ENCODE results near the gene PARN.

PARN gene

DNA sequence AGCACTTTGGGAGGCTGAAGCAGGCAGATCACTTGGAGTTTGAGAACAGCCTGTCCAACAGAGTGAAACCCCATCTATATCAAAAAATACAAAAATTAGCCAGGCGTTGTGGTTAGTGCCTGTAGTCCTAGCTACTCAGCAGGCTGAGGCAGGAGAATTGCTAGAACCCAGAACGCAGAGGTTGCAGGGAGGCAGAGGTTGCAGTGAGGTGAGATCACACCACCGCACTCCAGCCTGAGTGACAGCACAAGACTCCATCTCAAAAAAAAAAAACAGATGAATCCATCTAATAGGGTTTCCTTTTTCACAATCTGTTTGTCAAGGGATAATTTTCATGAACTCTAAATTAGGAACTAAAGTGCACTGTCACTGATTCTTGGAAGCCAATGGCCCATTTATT is 99.0 kb downstream of the PARN start:
- peaks cover 43% of the 10 kb centered on the region for H3K79me2 ChIP-seq (ENCODE audit: control insufficient read depth, low read length)
- TF ChIP-seq, protein P1, sequence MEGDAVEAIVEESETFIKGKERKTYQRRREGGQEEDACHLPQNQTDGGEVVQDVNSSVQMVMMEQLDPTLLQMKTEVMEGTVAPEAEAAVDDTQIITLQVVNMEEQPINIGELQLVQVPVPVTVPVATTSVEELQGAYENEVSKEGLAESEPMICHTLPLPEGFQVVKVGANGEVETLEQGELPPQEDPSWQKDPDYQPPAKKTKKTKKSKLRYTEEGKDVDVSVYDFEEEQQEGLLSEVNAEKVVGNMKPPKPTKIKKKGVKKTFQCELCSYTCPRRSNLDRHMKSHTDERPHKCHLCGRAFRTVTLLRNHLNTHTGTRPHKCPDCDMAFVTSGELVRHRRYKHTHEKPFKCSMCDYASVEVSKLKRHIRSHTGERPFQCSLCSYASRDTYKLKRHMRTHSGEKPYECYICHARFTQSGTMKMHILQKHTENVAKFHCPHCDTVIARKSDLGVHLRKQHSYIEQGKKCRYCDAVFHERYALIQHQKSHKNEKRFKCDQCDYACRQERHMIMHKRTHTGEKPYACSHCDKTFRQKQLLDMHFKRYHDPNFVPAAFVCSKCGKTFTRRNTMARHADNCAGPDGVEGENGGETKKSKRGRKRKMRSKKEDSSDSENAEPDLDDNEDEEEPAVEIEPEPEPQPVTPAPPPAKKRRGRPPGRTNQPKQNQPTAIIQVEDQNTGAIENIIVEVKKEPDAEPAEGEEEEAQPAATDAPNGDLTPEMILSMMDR (IDR thresholded peaks at IDR 0.05; ENCODE audit: low read depth, low read length, poor library complexity, severe bottlenecking), result no peak
- no peak for TF ChIP-seq EZH2phosphoT487 (IDR thresholded peaks at IDR 0.05; ENCODE audit: borderline replicate concordance, low read length)
- no peak overlapping the region for H3K4me2 ChIP-seq (ENCODE audit: low read length)
- H3K27me3 ChIP-seq (ENCODE audit: control insufficient read depth, low read length), result no peaks in the 10 kb centered on the region
- no peaks in the 10 kb centered on the region for H3K9me2 ChIP-seq (replicated peaks; ENCODE audit: control insufficient read depth, low read length)
- H3K4me3 ChIP-seq (ENCODE audit: low read length), result no peak overlapping the region
- H3K4me1 ChIP-seq (ENCODE audit: control insufficient read depth, low read length), result no peaks in the 10 kb centered on the region
- H3K9me3 ChIP-seq (ENCODE audit: control insufficient read depth, insufficient read depth, low read length), result no peaks in the 10 kb centered on the region
- peaks cover 62% of the 10 kb centered on the region for H3K36me3 ChIP-seq (ENCODE audit: control insufficient read depth, low read length)
- H3F3A ChIP-seq (ENCODE audit: control insufficient read depth, insufficient read depth), result 0 out of 2 replicates have a peak, but pooled peaks cover 8% of the 10 kb centered on the region
- H3K27ac ChIP-seq (ENCODE audit: low read depth, low read length), result no peak overlapping the region
- no peaks in the 10 kb centered on the region; the same call in 1 of the 2 replicates for H4K20me1 ChIP-seq (ENCODE audit: control insufficient read depth, insufficient read depth, low read depth, low read length)

DNA sequence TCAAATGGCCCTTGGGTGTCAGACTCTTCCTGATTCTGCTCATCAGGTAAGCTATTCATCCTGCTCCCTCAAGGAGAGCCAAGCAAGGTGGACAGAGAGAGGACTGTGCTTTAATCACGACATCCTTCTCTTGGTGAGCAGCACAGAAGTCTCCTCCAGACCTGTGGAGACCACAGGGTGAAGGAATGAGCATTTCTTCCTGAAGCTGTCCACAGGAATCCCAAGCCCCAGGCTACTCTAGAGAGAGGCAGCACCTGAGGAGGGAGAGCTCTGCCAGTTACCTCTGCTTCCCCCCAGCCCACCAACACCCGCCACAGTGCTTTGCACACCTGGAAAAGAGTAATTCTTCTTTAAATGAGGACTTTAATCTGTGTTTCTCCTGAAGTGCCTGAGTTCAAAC is 100.0 kb downstream of the PARN start:
- Histone ChIP-seq H3K9me3 (ENCODE audit: control insufficient read depth, insufficient read depth, low read length) (no peaks in the 10 kb centered on the region), H3K27ac (ENCODE audit: low read depth, low read length) (no peak overlapping the region), H3K9me2 (replicated peaks; ENCODE audit: control insufficient read depth, low read length) (no peaks in the 10 kb centered on the region), H3K79me2 (ENCODE audit: control insufficient read depth, low read length) (peaks cover 40% of the 10 kb centered on the region), H3K4me3 (ENCODE audit: low read length) (no peak overlapping the region), H3K4me1 (ENCODE audit: control insufficient read depth, low read length) (no peaks in the 10 kb centered on the region), H3K27me3 (ENCODE audit: control insufficient read depth, low read length) (no peaks in the 10 kb centered on the region), H3K36me3 (ENCODE audit: control insufficient read depth, low read length) (peaks cover 62% of the 10 kb centered on the region), H3K4me2 (ENCODE audit: low read length) (no peak overlapping the region), H3F3A (ENCODE audit: control insufficient read depth, insufficient read depth) (0 out of 2 replicates have a peak, but pooled peaks cover 3% of the 10 kb centered on the region), H4K20me1 (ENCODE audit: control insufficient read depth, insufficient read depth, low read depth, low read length) (no peaks in the 10 kb centered on the region; the same call in 1 of the 2 replicates)
- TF ChIP-seq EZH2phosphoT487 (IDR thresholded peaks at IDR 0.05; ENCODE audit: borderline replicate concordance, low read length), result no peak
- TF ChIP-seq, protein P1 (IDR thresholded peaks at IDR 0.05; ENCODE audit: low read depth, low read length, poor library complexity, severe bottlenecking), result no peak

DNA sequence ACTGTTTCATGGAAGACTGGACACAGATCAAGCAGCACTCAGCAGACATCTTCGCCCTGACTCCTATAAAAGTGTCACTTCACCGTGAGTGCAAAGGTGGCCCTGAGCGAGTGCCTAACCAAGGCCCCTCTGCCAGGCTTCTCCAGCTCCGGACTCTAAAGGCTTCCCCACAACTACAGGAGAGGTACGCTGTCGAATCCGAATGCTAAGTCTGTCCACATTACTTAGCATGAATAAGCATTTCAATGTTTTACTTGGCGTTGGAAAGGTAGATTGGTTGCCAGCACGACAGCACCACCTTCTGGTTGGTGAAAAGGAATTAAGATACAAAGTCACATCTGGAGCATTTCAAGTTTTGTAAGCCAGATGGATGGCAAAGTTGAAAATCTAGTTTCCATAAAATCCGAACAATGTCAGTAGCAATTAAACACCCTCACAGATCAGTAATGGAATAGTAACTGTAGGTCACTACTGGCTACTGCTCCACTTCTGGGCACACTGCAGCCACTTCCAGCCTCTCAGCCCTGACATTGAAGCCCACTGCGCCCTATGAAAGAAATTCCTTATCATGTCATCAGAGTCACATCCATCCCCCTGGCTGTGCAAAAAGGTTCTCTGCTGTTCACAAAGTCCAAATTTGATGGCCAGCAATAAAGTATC is 100.9 kb downstream of the PARN start:
- Histone ChIP-seq H3K9me3 (ENCODE audit: control insufficient read depth, insufficient read depth, low read length) (no peaks in the 10 kb centered on the region), H3F3A (ENCODE audit: control insufficient read depth, insufficient read depth) (0 out of 2 replicates have a peak, but pooled peaks cover 3% of the 10 kb centered on the region), H3K27ac (ENCODE audit: low read depth, low read length) (no peak overlapping the region), H3K9me2 (replicated peaks; ENCODE audit: control insufficient read depth, low read length) (no peaks in the 10 kb centered on the region), H3K4me1 (ENCODE audit: control insufficient read depth, low read length) (no peaks in the 10 kb centered on the region), H4K20me1 (ENCODE audit: control insufficient read depth, insufficient read depth, low read depth, low read length) (no peaks in the 10 kb centered on the region; the same call in 1 of the 2 replicates), H3K27me3 (ENCODE audit: control insufficient read depth, low read length) (no peaks in the 10 kb centered on the region), H3K36me3 (ENCODE audit: control insufficient read depth, low read length) (peaks cover 65% of the 10 kb centered on the region), H3K4me2 (ENCODE audit: low read length) (no peak overlapping the region), H3K4me3 (ENCODE audit: low read length) (no peak overlapping the region), H3K79me2 (ENCODE audit: control insufficient read depth, low read length) (peaks cover 42% of the 10 kb centered on the region)
- TF ChIP-seq, protein P1 (IDR thresholded peaks at IDR 0.05; ENCODE audit: low read depth, low read length, poor library complexity, severe bottlenecking), result peak; percentile 80
- TF ChIP-seq EZH2phosphoT487 (IDR thresholded peaks at IDR 0.05; ENCODE audit: borderline replicate concordance, low read length), result no peak

Data from DOHH2 (cell line).